NCI-H345 (cell line): ENCODE results near the gene ABCB9.
A peak's percentile ranks its signal among the peaks of the same experiment; 100 is the strongest.
"Not testable (repeated sequence)": the region's sequence is repeated elsewhere in the genome, so short reads cannot be mapped to it uniquely, and the experiment has no call there.

Source experiments
- DNase-seq: peaks from one replicate; lab custom pipeline; 2025; lab: John Stamatoyannopoulos, UW

The ABCB9 gene

DNA sequence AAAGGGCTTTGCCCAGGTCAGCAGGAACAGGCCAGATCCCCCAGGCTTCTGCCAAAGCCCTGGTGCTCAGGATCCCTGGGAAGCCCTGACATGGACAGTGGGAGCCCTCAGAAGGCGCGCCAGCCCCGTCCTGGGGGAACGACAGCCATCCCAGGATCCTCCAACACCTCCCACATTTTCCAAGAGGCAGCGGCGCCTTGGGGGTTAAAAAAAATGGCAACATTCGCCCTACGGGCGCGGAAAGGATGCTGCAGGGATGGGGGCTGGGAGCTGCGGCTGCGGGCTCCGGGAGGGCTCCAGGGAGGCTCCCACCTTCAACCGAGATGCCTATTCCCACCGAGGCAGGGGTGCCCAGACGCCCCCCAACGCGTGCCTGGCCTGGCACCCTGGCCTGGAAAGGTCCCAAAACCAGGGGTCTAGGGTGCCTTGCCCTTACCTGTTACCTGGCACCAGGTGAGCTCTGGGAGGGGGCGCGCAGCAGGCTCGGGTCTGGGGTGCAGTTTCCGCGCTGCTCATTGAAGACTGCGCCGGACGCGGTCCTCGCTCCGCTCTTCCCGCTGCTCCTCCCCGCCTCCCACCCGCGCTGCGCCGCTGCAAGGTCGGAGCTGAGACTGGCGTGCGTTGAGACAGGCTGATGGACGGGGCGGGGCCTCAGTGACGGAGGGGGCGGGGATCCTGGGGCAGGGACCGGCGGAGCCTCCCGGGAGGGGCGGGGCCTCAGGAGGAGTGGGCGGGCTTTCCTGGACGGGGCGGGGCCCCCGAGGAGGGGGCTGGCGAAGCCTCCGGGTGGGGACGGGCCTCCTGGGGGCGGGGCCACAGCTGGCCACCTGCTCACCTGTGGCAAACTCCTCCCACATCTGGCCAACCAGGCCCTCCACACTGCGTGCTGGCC lies at the start of gene ABCB9:
ABCB9 (minus strand) TSS at position 613 of the 892 bp plus-strand sequence. CDS start 6,228 bp downstream, outside the sequence.
- DNase-seq = peak; percentile 95

- not testable (repeated sequence) for DNase-seq
These were observed 48.2 kb upstream of the ABCB9 start for GRCh38 chr12:123014473-123014872.

DNA sequence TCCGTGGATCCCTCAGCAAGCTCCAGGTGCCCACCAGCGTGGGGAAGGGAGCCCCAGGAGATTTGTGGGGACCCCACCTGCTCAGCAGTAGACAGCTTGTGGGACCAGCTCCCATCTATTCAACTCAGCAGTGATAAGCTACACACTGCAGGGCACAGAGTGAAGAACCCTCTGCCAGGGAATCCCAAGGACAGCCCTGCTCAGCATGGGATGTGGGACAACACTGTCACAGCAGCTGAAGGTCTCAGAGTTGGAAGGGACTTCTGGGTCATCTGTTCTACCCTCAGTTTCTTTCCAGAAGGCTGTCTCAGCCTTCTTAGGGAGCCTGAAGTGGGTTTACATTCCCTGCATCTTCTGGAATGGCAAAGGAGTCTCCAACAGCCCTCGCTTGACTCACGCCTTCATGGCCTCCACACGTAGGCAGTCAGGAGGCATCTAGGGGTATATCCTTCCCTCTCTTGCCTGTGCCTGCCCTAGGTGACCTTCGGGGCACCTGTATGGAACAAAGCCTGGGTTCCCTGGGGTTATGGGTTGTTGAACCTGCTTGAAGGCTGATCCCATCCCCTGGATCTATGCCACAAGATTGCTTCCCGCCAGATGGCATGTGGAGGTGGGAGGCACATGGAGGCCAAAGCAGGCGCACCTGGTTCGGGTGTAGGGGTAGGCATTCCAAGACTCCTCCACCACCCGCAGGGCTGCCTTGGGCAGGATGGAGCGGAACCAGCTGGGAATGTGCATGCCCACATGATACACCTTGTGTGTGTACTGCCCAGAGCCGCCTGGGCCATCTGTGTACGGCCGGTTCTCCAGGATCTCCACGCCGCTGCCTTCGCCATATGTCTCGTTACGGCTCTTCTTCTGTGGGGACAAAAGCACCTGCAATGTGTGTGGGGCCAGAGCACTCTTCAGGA lies 47.2 kb upstream of the ABCB9 start:
- no peak for DNase-seq

- no peak for DNase-seq
These were observed 45.4 kb upstream of the ABCB9 start for GRCh38 chr12:123011701-123012100.

DNA sequence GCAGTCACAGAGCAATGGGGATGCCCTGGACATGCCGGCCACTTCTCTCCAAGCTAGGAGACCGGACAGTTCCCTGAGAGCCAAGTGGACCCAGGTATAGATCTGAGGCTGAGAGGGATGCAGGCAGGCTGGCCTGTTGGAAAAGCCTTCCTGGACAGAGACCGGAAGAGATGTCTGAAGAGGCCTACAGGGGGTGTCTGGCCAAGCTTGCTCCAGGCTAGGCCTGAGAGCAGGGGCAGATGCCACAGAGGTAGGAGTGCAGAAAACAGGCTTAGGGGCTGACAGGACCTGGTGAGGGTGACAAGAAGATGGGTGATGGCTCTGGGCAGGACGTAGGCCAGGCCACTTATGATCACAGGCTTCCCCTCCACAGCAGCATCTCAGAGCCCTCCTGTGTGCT lies 44.4 kb upstream of the ABCB9 start:
- no peak for DNase-seq

DNA sequence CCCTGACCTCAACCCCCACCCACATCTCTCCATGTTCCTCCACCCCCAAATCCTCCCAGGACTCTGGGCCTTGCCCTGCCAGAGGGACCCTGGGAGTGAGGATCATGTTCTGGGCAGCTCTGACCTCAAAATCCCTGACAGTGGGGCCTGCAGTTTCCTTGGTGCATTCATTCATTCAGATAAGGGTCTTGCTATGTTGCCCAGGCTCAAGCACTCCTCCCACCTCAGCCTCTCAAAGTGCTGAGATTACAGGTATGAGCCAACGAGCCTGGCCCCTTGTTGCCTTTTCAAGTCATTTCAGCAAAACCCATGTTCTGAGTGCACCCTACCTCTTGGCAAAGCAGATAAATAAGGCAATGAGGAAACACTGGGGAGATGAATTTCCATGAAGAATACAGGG lies 43.8 kb upstream of the ABCB9 start:
- DNase-seq = no peak

GRCh38 chr12:123006977-123007376 lies 40.7 kb upstream of the ABCB9 start:
- no peak for DNase-seq

GRCh38 chr12:123005081-123005626 lies 38.9 kb upstream of the ABCB9 start:
- DNase-seq = no peak

DNA sequence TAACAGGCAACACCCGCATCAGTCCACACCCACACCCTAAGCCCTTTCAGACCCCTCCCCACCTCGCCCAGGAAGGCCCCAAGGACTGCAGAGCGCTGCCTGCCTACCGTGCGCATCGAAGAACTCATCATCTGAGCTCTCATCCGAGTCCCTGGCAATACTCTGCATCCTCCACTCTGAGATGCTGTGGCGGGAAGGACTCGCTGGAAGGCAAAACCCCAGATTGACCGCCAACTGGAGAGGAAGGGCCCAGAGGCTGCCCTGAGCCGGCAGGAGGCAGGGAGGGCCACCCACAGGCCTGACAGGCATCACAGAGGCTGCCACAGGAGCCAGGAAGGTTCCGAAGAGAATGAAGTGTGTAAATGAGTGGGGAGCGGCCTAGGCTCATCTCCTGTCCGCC lies 38.0 kb upstream of the ABCB9 start:
- DNase-seq = no peak

- no peak for DNase-seq
These were observed 37.0 kb upstream of the ABCB9 start for GRCh38 chr12:123003257-123003656.

DNA sequence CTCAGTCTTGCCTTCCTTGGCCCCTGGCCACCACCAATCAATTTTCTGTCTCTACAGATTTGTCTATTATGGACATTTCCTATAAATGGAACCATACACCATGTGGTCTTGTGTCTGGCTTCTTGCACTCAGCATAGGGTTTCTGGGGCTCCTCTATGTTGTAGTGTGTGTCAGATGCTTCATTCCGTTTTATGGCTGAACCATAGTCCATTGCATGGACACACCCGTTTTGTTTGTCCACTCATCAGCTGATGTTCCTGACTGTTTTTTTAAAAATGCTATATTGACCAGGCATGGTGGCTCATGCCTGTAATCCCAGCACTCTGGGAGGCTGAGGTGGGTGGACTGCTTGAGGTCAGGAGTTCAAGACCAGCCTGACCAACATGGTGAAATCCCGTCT lies 35.2 kb upstream of the ABCB9 start:
- no peak for DNase-seq

GRCh38 chr12:123000578-123000977 lies 34.3 kb upstream of the ABCB9 start:
- DNase-seq = no peak

GRCh38 chr12:122999986-123000420 lies 33.7 kb upstream of the ABCB9 start:
- no peak for DNase-seq

DNA sequence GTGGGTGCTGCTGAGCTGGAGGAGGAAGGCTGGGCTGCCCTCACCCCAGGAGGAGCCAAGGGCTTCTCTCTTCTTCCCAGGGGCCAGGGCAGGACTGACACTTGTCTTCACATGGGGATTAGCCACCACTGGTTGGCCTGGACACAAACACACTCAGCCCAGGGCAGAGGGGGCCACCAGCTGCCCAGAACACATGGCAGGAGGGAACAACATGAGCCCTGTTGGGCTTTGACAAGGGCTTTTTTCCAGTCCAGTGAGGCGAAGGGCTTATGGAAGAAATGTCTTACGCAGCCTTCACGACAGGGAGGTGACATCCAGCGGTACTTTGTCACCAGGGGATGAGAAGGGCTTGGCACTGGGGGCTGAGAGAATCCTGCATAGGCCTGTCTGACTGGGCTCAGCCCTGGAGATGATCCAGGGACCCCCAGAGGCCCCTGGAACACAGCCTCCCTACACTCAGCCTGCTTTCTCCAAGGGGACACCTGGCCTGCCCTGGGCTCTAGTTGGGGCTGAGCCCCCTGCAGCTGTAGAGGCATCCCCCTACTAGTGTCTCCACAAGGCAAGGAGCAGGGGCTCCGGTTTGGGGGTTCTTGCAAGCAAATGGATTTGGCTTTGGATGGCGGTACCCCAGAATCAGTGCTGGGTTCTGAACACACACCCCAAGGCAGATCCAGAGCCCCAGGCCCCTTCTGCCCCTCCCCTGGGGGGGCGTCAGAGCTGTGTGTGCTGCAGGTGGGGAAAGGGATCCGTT lies 33.1 kb upstream of the ABCB9 start:
- no peak for DNase-seq

DNA sequence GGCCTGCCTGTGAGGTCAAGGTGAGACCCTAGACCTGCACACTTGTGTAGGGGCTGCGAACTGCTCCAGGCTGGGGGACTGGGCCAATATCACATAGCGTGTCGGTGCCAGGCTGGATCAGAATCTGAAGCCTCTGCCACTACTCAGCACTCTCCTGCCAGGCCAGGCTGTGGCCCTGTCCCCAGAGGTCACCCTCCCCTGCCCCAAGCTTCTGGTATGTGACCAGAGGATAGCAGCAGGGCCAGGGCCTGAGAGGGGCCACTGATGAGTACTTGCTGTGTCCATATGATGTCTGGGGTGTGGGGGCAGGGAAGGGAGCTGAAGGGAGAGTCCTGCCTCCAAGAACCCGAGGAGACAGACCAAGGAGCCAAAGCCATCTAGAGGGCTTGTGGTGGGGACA lies 32.1 kb upstream of the ABCB9 start:
- no peak for DNase-seq

- no peak for DNase-seq
These were observed 31.3 kb upstream of the ABCB9 start for GRCh38 chr12:122997343-122998250.

GRCh38 chr12:122996621-122997342 lies 30.5 kb upstream of the ABCB9 start:
- DNase-seq = no peak

DNA sequence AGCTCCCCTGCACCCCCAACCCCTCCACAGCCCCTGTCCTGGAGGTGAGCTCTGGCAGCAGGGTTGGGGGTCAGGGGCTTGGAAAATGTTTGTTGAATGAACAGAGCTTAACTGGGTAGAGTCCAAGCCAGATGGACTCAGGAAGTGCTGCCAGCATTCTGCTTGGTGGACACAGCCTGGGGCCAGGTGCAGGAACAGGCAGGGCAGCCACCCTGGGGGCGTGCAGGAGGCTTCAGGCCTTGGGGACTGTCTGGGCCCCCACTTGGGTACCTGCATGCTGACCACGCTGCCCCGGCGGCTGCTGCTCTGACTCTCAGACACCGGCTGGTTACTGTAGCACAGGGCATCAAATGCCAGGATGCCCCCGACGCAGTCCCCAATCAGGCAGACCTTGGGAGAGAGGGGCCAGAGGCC lies 29.9 kb upstream of the ABCB9 start:
- no peak for DNase-seq

DNA sequence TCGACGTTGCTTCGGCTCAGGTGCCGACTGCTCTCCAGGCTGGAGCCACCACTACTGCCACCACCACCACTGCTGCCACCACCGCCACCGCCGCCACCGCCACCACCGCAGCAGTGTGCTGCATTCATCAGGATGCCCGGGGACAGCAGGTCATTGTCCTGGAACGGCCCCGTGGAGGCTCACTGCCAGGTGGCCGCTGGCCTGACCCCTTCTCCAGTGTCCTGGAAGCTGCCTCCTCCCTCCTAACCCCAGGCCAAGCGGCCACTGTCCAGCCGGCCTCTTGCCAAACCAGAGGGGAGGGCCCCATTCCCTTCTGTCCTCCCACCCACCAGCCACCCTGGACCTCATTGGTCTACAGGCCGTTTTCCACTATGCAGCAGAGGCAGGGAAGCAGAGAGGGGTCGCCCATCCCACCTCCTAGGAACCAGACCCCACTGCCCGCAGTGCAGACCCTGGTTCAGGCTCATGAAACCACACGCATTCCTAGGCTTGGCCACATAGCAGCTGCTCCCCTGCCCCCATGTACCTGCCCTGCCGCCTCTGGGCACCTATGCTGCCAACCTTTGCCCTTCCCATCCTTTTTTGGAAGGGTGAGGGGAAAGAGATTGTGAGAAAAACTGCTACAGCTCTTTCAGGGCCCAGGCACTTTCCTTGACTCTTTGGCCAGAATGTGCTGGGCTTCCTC lies 29.4 kb upstream of the ABCB9 start:
- DNase-seq = no peak
